HUES48 (cell line): Measurements from ENCODE around the gene JADE3.

ENCODE experiments used
- H3K27ac ChIP-seq: one replicate; pipeline ENCODE4 v1.7.0; 2013; ENCODE audit warnings: low read depth, low read length, inconsistent platforms
- H3K27me3 ChIP-seq: 2 replicates; pipeline ENCODE4 v1.6.1; 2013; ENCODE audit warnings: mild to moderate bottlenecking, low read length; ENCODE audit not compliant: control insufficient read depth, insufficient read depth
- H3K36me3 ChIP-seq: 2 replicates; pipeline ENCODE4 v1.6.1; 2013; ENCODE audit warnings: low read length; ENCODE audit not compliant: control insufficient read depth, insufficient read depth
- H3K4me1 ChIP-seq: 2 replicates; pipeline ENCODE4 v1.6.1; 2013; ENCODE audit warnings: mild to moderate bottlenecking, low read length; ENCODE audit not compliant: control insufficient read depth, insufficient read depth
- H3K4me3 ChIP-seq: 2 replicates; pipeline ENCODE4 v1.5.1; 2013; ENCODE audit warnings: mild to moderate bottlenecking, low read depth, low read length
- H3K9ac ChIP-seq: 2 replicates; pipeline ENCODE4 v1.6.1; 2013; ENCODE audit warnings: mild to moderate bottlenecking, low read depth, low read length, moderate library complexity
- H3K9me3 ChIP-seq: 2 replicates; pipeline ENCODE4 v1.6.1; 2013; ENCODE audit warnings: low read length; ENCODE audit not compliant: control insufficient read depth, insufficient read depth

The JADE3 gene

GRCh38 chrX:46912098-46912602 is at the start of gene JADE3:
JADE3 (plus strand) TSS chrX:46912421; CDS start chrX:46984895, 72,474 bp downstream.
- H3K36me3 ChIP-seq: no peaks in the 10 kb centered on the region
- H3K4me3 ChIP-seq: peak within 1 kb of the TSS; percentile 75

GRCh38 chrX:46863072-46863471 is 49.1 kb upstream of the JADE3 start:
- Histone ChIP-seq H3K36me3 (peaks cover 15% of the 10 kb centered on the region), H3K9me3 (no peaks in the 10 kb centered on the region), H3K4me3 (no peak overlapping the region), H3K27ac (no peak overlapping the region), H3K27me3 (no peaks in the 10 kb centered on the region), H3K9ac (no peak overlapping the region), H3K4me1 (no peaks in the 10 kb centered on the region)

More at GRCh38 chrX:46912098-46912602, at the start of gene JADE3:
- H3K27ac ChIP-seq: peak within 1 kb of the TSS; percentile 70
- H3K27me3 ChIP-seq: no peaks in the 10 kb centered on the region; the same call in 1 of the 2 replicates
- peak within 1 kb of the TSS; percentile 80 for H3K9ac ChIP-seq
- peaks cover 19% of the 10 kb centered on the region for H3K4me1 ChIP-seq
- no peaks in the 10 kb centered on the region; the same call in 1 of the 2 replicates for H3K9me3 ChIP-seq

- H3K36me3 ChIP-seq: peaks cover 13% of the 10 kb centered on the region
- H3K27ac ChIP-seq: no peak overlapping the region
- H3K9ac ChIP-seq: no peak overlapping the region
- no peaks in the 10 kb centered on the region for H3K4me1 ChIP-seq
- H3K4me3 ChIP-seq: no peak overlapping the region
- H3K9me3 ChIP-seq: no peaks in the 10 kb centered on the region
- H3K27me3 ChIP-seq: no peaks in the 10 kb centered on the region
These were observed 47.6 kb upstream of the JADE3 start for GRCh38 chrX:46864606-46865005.

GRCh38 chrX:46865281-46865680 is 46.9 kb upstream of the JADE3 start:
- no peaks in the 10 kb centered on the region for H3K4me1 ChIP-seq
- H3K27me3 ChIP-seq: no peaks in the 10 kb centered on the region
- H3K9me3 ChIP-seq: no peaks in the 10 kb centered on the region
- peaks cover 6% of the 10 kb centered on the region; the same call in 1 of the 2 replicates for H3K36me3 ChIP-seq
- H3K4me3 ChIP-seq: no peak overlapping the region
- no peak overlapping the region for H3K27ac ChIP-seq
- no peak overlapping the region for H3K9ac ChIP-seq

- H3K36me3 ChIP-seq: 0 out of 2 replicates have a peak, but pooled peaks cover 3% of the 10 kb centered on the region
- H3K27ac ChIP-seq: no peak overlapping the region
- no peaks in the 10 kb centered on the region for H3K4me1 ChIP-seq
- H3K4me3 ChIP-seq: no peak overlapping the region
- no peaks in the 10 kb centered on the region for H3K9me3 ChIP-seq
- H3K27me3 ChIP-seq: no peaks in the 10 kb centered on the region
- H3K9ac ChIP-seq: no peak overlapping the region
These were observed 45.5 kb upstream of the JADE3 start for GRCh38 chrX:46866726-46867125.

GRCh38 chrX:46873746-46874145 is 38.5 kb upstream of the JADE3 start:
- H3K36me3 ChIP-seq: no peaks in the 10 kb centered on the region
- peaks cover 20% of the 10 kb centered on the region for H3K4me1 ChIP-seq
- H3K4me3 ChIP-seq: no peak overlapping the region
- H3K27me3 ChIP-seq: no peaks in the 10 kb centered on the region
- H3K9ac ChIP-seq: no peak overlapping the region
- H3K27ac ChIP-seq: no peak overlapping the region
- no peaks in the 10 kb centered on the region for H3K9me3 ChIP-seq

GRCh38 chrX:46876901-46877300 is 35.3 kb upstream of the JADE3 start:
- no peak overlapping the region for H3K9ac ChIP-seq
- H3K4me3 ChIP-seq: no peak overlapping the region
- H3K36me3 ChIP-seq: peaks cover 3% of the 10 kb centered on the region; the same call in 1 of the 2 replicates

GRCh38 chrX:46882266-46882665 is 30.0 kb upstream of the JADE3 start:
- peaks cover 6% of the 10 kb centered on the region; the same call in 1 of the 2 replicates for H3K4me1 ChIP-seq
- peaks cover 3% of the 10 kb centered on the region; the same call in 1 of the 2 replicates for H3K36me3 ChIP-seq
- no peaks in the 10 kb centered on the region for H3K27me3 ChIP-seq
- no peak overlapping the region for H3K9ac ChIP-seq
- no peak overlapping the region for H3K27ac ChIP-seq
- no peak overlapping the region for H3K4me3 ChIP-seq
- no peaks in the 10 kb centered on the region for H3K9me3 ChIP-seq

More at GRCh38 chrX:46876901-46877300, 35.3 kb upstream of the JADE3 start:
- Histone ChIP-seq H3K27ac (no peak overlapping the region), H3K27me3 (no peaks in the 10 kb centered on the region), H3K4me1 (peaks cover 20% of the 10 kb centered on the region), H3K9me3 (no peaks in the 10 kb centered on the region)

GRCh38 chrX:46884799-46885198 is 27.4 kb upstream of the JADE3 start:
- no peak overlapping the region for H3K4me3 ChIP-seq
- no peak overlapping the region for H3K27ac ChIP-seq
- H3K9ac ChIP-seq: no peak overlapping the region
- H3K36me3 ChIP-seq: peaks cover 3% of the 10 kb centered on the region; the same call in 1 of the 2 replicates
- peaks cover 6% of the 10 kb centered on the region; the same call in 1 of the 2 replicates for H3K4me1 ChIP-seq
- H3K9me3 ChIP-seq: no peaks in the 10 kb centered on the region
- no peaks in the 10 kb centered on the region for H3K27me3 ChIP-seq

GRCh38 chrX:46898207-46898606 is 14.0 kb upstream of the JADE3 start:
- no peaks in the 10 kb centered on the region for H3K27me3 ChIP-seq
- no peaks in the 10 kb centered on the region for H3K36me3 ChIP-seq
- H3K9me3 ChIP-seq: no peaks in the 10 kb centered on the region
- H3K4me1 ChIP-seq: no peaks in the 10 kb centered on the region
- H3K27ac ChIP-seq: no peak overlapping the region
- no peak overlapping the region for H3K4me3 ChIP-seq
- H3K9ac ChIP-seq: no peak overlapping the region

- no peaks in the 10 kb centered on the region for H3K36me3 ChIP-seq
These were observed 8.6 kb upstream of the JADE3 start for GRCh38 chrX:46903458-46904242.

More at GRCh38 chrX:46903458-46904242, 8.6 kb upstream of the JADE3 start:
- no peak overlapping the region for H3K9ac ChIP-seq
- no peaks in the 10 kb centered on the region for H3K27me3 ChIP-seq
- H3K4me1 ChIP-seq: peaks cover 3% of the 10 kb centered on the region; the same call in 1 of the 2 replicates
- no peaks in the 10 kb centered on the region for H3K9me3 ChIP-seq
- no peak overlapping the region for H3K27ac ChIP-seq
- peak overlapping the region; percentile 61 for H3K4me3 ChIP-seq
